ENCODE measurements around the gene TDRD7.

GRCh38 chr9:97431549-97432143 is 19.8 kb downstream of the TDRD7 start:
- TF ChIP-seq EZH2phosphoT487 (IDR thresholded peaks at IDR 0.05; ENCODE audit: borderline replicate concordance, low read depth) = no peak
- no peak for TF ChIP-seq CTCF (IDR thresholded peaks at IDR 0.05)
- no peak for TF ChIP-seq POLR2AphosphoS5 (IDR thresholded peaks at IDR 0.05; ENCODE audit: low read depth, low read length)
- TF ChIP-seq EP300 (IDR thresholded peaks at IDR 0.05; ENCODE audit: borderline replicate concordance in 1 of 2, low read depth in 1 of 2, low read length in 1 of 2) = no peak
- no peak for TF ChIP-seq YY1 (IDR thresholded peaks at IDR 0.05; ENCODE audit: low read depth)
- TF ChIP-seq TCF12 (IDR thresholded peaks at IDR 0.05) = no peak
- no peak for TF ChIP-seq MAX (IDR thresholded peaks at IDR 0.05; ENCODE audit: low read depth)

Measured in SK-N-SH (cell line).